Left lung (tissue), 10 donors: ENCODE measurements around the gene YWHAQ. TPM values are rescaled to one million over a fixed set of nuclear protein-coding genes. Genes with fewer than 3 reads are reported as not detected.

ENCODE experiments used
- ATAC-seq: fragments of 200-7000 bp; cut with Tn5 transposase; one replicate; pipeline ENCODE4 v1.9.1; 2020; ENCODE audit warnings: moderate library complexity
- DNase-seq, 4 donors: peaks; one replicate each; pipeline ENCODE4 v3.0.0-alpha.2; 2013 to 2020
- H3K27ac ChIP-seq, 2 donors: fragments of 200-600 bp; sonication (generic) in 1 of 2; one replicate each; pipeline versions ENCODE4 v1.5.0 to v1.8.0; 2020 to 2021
- H3K27me3 ChIP-seq, 2 donors: fragments of 200-600 bp; sonication (generic) in 1 of 2; one replicate each; pipeline versions ENCODE4 v1.5.0 to v1.8.0; 2020 to 2021
- H3K36me3 ChIP-seq, 2 donors: fragments of 200-600 bp; sonication (generic) in 1 of 2; one replicate each; pipeline versions ENCODE4 v1.5.0 to v1.8.0; 2020 to 2021
- H3K4me1 ChIP-seq, 2 donors: fragments of 200-600 bp; one replicate each; pipeline ENCODE4 v1.8.0; 2021
- H3K4me3 ChIP-seq, 2 donors: fragments of 200-600 bp; sonication (generic) in 1 of 2; one replicate each; pipeline versions ENCODE4 v1.5.0 to v1.8.0; 2020 to 2021; ENCODE audit warnings: mild to moderate bottlenecking in 1 of 2
- H3K9me3 ChIP-seq, 2 donors: fragments of 200-600 bp; sonication (generic) in 1 of 2; one replicate each; pipeline versions ENCODE4 v1.5.0 to v1.8.0; 2020 to 2021
- intact Hi-C, 2 donors: fragments of 100-400 bp; cut with DNase I; formaldehyde crosslinking; loops; one replicate each; pipeline versions ENCODE4 v1.11.2 to v1.14.2; 2022
- polyA plus RNA-seq, 6 donors: library from polyadenylated mRNA; unstranded; fragments of 120-200 nt; gene quantifications; one replicate each; pipeline ENCODE4 v1.2.1, GENCODE V29; 2013; ENCODE audit not compliant: insufficient read length in 6 of 6
- total RNA-seq, 2 donors: library from RNA; stranded (reverse); fragmentation: NEBNext Ultra II Directional; extraction: Animal tissue kit (Norgen Biotek cat#: 25700); gene quantifications; one replicate each; pipeline ENCODE4 v1.2.1, GENCODE V29; 2021
- TF ChIP-seq, protein P1 (sequence below), 2 donors: fragments of 200-600 bp; sonication (generic) in 1 of 2; IDR thresholded peaks; one replicate each; pipeline versions ENCODE4 v1.5.0 to v1.8.0; 2021; ENCODE audit warnings: antibody characterized with exemption in 2 of 2
- donor health status: DM: no; HTN: yes; CAD: no.
- donor health status: DM: no; HTN: no; CAD: no.

The YWHAQ gene
- total and polyA plus RNA-seq, 8 donors = 229 to 443 (median 384) TPM

DNA sequence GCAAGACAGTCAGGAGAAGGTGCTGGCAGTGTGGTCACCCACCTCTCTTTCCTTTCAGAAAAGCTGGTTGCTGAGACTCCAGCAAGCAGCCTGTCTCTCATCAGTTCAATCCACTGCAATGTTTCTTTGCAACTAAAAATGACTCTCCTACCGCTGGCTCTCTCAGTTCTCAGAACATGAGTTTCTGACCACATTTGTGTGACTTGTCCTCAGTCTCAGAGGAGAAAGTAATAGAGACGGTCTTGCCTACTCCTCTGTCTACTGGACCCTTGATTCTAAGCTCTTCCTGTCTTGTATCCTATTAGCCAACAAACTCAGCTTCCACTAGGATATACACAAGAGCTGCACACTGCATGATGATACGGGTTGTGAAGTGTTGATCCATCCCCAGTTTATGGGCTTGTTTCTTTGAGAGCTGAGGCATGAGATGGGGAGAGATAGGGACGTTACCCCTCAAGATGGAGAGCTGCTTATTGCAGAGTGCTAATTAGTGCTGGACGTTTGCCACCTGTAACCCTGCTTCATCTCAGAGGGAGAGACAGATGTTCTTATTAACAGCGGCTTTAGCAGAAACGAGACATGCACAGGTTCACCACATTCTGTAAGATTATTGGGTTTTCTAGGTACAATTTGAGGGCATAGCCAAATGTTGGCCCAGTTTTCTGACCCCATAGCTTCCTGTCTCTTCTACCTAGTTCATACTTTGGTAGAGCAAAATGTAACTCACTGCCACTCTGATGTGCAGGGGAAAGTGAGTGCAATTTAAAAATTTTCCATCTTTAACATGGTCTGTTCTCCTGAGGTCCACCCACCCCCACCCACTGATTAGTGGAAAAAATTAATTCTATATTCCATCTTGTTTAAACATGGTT, 32.4 kb upstream of the YWHAQ start:
- no peaks in the 10 kb centered on the region for H3K4me1 ChIP-seq

DNA sequence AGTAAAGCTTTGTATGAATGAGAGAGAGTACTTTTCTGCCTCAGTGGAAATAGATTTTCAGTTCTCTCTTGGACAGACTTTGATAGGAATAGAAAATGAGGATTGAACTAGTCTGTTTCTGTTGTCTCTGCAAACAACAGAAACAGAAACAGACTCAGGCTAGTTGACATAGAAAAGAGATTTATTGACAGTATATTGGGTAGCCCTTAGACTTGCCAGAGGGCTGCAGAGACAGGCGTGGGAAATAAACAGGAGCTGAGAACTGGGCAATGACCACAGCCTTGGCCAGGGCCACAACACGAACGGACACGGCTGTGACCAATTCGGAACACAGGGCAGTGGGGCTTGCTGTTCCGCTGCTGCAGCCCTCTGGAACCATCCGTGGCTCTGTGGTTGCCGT, 30.5 kb upstream of the YWHAQ start:
- intact Hi-C loops = no loop called here
- Histone ChIP-seq H3K36me3 (no peaks in the 10 kb centered on the region), H3K4me1 (no peaks in the 10 kb centered on the region), H3K27ac (no peak overlapping the region), H3K27me3 (no peaks in the 10 kb centered on the region), H3K4me3 (no peak overlapping the region), H3K9me3 (no peaks in the 10 kb centered on the region)
- DNase-seq = no peak
- no peak for ATAC-seq
- TF ChIP-seq, protein P1, sequence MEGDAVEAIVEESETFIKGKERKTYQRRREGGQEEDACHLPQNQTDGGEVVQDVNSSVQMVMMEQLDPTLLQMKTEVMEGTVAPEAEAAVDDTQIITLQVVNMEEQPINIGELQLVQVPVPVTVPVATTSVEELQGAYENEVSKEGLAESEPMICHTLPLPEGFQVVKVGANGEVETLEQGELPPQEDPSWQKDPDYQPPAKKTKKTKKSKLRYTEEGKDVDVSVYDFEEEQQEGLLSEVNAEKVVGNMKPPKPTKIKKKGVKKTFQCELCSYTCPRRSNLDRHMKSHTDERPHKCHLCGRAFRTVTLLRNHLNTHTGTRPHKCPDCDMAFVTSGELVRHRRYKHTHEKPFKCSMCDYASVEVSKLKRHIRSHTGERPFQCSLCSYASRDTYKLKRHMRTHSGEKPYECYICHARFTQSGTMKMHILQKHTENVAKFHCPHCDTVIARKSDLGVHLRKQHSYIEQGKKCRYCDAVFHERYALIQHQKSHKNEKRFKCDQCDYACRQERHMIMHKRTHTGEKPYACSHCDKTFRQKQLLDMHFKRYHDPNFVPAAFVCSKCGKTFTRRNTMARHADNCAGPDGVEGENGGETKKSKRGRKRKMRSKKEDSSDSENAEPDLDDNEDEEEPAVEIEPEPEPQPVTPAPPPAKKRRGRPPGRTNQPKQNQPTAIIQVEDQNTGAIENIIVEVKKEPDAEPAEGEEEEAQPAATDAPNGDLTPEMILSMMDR (IDR thresholded peaks at IDR 0.05) = no peak

More for the DNA sequence above, 32.4 kb upstream of the YWHAQ start:
- TF ChIP-seq, protein P1 (IDR thresholded peaks at IDR 0.05) = no peak
- no peak for ATAC-seq
- H3K9me3 ChIP-seq = no peaks in the 10 kb centered on the region
- no peaks in the 10 kb centered on the region for H3K27me3 ChIP-seq
- no peak overlapping the region for H3K4me3 ChIP-seq
- intact Hi-C loops = no loop called here
- no peak overlapping the region for H3K27ac ChIP-seq
- no peak for DNase-seq
- H3K36me3 ChIP-seq = no peaks in the 10 kb centered on the region

DNA sequence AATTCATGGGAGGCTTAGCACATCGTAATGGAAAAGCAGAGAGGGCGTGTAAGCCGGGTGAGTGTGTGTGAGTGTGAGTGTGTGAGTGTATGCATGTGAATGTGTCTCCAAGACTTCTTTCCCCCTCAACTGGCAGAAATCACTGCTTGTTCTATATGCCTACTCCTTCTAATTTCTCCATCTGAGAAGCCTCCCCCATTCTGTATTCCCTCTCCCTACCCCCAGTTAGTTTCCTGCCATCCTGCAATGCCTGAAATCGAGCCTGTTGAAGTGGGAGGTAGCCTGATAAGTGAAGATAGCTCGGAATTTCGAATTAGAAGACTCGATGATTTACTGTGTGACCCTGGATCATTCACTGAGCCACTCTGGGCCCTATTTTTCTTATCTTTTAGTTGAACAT, 30.0 kb upstream of the YWHAQ start:
- Histone ChIP-seq H3K9me3 (no peaks in the 10 kb centered on the region), H3K36me3 (no peaks in the 10 kb centered on the region), H3K4me3 (no peak overlapping the region), H3K27me3 (no peaks in the 10 kb centered on the region), H3K4me1 (no peaks in the 10 kb centered on the region), H3K27ac (no peak overlapping the region)
- DNase-seq (no peak), ATAC-seq (no peak)
- intact Hi-C loops = no loop called here
- TF ChIP-seq, protein P1 (IDR thresholded peaks at IDR 0.05) = no peak

DNA sequence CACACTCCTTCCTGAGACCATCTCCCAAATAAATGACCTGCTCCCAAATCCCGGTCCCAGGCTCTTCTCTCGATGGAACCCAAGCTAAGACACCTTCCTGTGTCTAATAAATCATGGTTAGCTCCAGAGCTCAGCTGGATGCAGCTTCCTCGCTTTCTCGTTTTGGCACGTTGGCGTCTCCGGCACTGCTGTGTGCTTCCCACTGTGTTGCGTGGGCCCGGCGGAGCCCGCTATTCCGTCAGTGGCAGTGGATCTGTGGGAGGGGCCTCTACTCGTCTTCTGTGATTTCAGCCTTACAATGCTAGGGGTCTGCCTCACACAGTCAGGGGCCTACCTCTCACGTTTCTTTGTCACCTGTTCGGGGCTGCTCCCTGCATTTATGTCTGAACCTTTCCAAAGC, 29.4 kb upstream of the YWHAQ start:
- Histone ChIP-seq H3K4me1 (no peaks in the 10 kb centered on the region), H3K9me3 (no peaks in the 10 kb centered on the region), H3K27ac (no peak overlapping the region), H3K27me3 (no peaks in the 10 kb centered on the region), H3K4me3 (no peak overlapping the region), H3K36me3 (no peaks in the 10 kb centered on the region)
- no peak for ATAC-seq
- no peak for DNase-seq
- intact Hi-C loops = no loop called here
- TF ChIP-seq, protein P1 (IDR thresholded peaks at IDR 0.05) = no peak

DNA sequence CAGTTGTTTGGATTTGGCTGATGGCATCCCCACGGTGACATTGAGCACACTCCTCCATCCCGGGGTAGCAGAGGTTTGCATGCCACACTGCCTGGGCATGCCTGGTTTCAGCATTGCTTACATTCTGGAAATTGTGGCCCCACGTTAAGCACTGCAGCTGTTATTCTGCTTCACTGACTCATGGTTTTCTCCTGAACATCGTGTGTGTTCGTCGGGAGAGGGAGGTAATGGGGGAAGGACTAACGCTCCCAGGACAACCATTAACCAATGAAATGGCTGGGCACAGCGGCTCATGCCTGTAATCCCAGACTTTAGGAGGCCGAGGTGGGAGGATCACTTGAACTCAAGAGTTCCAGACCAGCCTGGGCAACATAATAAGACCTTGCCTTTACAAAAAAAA, 28.2 kb upstream of the YWHAQ start:
- no peak for DNase-seq
- no peaks in the 10 kb centered on the region for H3K36me3 ChIP-seq
- ATAC-seq = no peak
- H3K9me3 ChIP-seq = no peaks in the 10 kb centered on the region
- H3K27ac ChIP-seq = no peak overlapping the region
- TF ChIP-seq, protein P1 (IDR thresholded peaks at IDR 0.05) = no peak
- H3K27me3 ChIP-seq = no peaks in the 10 kb centered on the region
- no peak overlapping the region for H3K4me3 ChIP-seq
- intact Hi-C loops = no loop called here
- H3K4me1 ChIP-seq = no peaks in the 10 kb centered on the region
